HG03520 (cell line): ENCODE data around the gene FBXO2.
"Not testable (repeated sequence)": the region's sequence is repeated elsewhere in the genome, so short reads cannot be mapped to it uniquely, and the experiment has no call there.

ENCODE experiments used
- ATAC-seq: cut with Tn5 transposase; IDR thresholded peaks from one replicate; pipeline ENCODE4 v1.9.1; 2021; ENCODE audit warnings: mild to moderate bottlenecking, moderate library complexity; ENCODE audit not compliant: unreplicated experiment

Gene FBXO2

DNA sequence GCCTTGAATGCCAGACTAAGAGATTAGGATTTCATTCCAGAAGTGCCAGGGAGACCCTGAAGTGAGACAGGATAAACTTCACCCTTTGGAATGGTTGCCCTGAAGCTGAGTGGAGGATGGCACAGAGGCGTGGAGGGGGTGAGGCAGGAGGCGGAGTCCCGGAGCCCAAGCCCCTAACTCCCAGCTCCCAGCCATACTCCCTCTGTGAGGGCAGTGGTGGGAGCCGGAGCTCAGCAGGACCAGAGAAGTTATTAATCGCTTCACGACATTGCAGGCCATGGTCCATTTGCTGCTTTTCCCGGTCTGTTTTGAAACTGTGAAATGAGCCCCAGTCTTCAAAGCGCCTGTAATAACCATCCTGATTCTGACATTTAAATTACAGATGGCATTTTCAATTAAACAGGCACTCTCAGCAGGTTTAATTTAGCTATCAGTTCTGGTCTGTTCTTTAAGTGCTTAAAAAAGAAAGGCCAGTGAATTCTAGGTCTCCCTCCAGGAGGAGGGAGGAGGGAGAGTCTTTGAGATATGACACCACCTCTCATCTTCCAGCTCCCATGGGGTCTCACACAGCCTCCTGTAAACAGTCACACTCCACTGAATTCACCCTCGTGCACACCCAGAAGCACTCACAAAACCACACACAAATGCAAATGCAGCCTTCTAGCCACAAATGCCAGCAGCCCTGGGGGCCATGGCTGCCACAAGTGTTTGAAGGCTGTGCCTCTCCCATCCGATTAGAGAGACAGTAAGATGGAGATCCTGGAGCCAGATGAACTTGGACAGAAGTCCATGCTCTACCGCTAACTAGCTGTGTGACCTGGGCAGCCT is 19.6 kb downstream of the FBXO2 start:
- no peak for ATAC-seq

DNA sequence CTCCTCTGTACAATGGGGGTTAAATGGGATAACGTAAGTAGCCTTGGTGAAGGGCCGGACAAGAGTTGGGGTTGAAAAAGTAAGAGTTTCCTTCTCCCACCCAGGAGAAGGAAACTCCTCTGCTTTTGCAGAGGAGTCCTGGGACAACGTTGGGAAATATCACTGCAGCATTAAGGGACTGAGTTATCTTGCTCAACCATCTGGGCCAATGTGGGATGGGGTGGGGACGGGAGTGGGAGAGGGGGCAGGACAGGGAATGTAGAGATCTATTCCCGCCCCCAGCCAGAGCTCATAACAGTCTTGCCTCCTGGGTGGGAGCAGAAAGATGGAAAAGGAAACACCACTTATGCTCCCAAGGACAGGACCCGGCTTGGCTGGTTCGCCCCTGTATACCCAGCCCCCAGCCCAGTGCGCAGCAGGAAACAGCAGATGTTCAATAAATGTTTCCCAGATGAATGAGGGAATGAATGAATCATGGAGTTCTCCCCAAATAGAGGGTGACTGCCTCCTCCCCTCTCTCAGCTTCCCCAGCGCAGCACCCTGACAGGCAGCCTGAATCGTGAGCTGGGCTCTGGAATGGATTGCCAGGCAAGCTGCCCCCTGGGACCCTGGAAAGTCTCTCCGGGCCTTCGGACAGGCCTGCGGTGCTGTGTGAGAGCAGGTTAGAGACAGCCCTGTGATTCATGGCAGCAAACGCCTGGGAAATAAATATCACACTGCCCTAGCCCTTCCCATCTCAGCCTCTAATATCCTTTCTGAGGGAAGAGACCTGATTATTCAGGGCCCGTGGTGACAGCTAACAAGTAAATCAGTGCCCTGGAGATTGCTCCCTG is 24.8 kb downstream of the FBXO2 start:
- no peak for ATAC-seq

- ATAC-seq: no peak
Measured at GRCh38 chr1:11628767-11629166, 25.5 kb downstream of the FBXO2 start.

DNA sequence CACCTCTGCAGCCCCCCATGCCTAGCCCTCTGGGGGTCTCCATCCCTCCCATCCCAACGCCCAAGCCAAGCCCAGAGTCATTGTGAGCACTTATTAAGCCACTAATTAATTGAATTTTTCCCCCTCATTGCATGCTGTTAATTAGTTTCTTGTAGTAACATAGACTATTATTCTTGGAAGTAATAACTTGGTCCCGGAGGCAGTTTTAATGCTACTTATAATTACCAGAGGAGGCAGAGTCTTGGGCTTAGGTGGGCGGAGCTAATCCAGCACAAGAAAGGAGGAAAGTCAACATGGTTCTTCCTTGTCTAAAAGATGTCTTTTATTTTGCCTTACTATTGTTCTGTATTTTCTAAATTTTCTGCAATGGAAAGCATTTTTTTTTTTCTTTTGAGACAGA is 27.7 kb downstream of the FBXO2 start:
- no peak for ATAC-seq

DNA sequence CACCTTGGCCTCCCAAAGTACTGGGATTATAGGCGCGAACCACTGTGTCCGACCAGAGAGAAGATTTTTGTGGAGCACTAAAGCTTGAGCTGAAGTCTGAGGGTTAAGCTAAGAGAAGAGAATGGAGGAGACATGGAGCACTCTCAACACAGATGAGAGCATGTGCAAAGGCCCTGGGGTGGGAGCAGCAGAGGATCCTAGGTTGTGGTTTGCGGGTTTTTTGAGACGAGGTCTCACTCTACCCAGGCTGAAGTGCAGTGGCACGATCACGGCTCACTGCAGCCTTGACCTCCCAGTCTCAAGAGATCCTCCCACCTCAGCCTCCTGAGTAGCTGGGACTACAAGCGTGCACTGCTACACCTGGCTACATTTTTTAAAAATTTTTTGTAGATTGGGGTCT is 30.5 kb downstream of the FBXO2 start:
- no peak for ATAC-seq

- ATAC-seq: no peak
Measured at GRCh38 chr1:11622398-11622797, 31.8 kb downstream of the FBXO2 start.

GRCh38 chr1:11620924-11621323 is 33.3 kb downstream of the FBXO2 start:
- no peak for ATAC-seq

DNA sequence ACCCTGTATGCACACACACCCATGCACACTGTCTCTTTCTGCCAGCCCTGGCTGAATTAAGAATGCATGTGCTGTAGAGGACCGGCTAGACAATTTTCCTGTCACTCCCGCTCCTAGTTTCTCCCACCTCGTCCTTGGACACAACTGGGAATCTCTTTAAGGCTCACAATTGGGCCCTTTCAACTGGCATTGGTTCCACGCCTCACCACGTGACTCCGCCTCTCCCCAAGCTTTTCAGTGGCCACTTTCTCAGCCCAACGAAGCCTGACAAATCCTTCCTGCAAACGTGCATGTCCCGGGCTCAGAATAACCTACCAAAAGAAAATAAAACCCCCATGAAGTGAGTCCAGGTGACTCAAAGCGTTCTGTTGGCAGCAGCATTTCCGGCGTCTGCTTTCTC is 33.8 kb downstream of the FBXO2 start:
- no peak for ATAC-seq

GRCh38 chr1:11617741-11618140 is 36.5 kb downstream of the FBXO2 start:
- no peak for ATAC-seq

GRCh38 chr1:11617314-11617713 is 36.9 kb downstream of the FBXO2 start:
- ATAC-seq: no peak

GRCh38 chr1:11616766-11617165 is 37.5 kb downstream of the FBXO2 start:
- ATAC-seq: no peak

DNA sequence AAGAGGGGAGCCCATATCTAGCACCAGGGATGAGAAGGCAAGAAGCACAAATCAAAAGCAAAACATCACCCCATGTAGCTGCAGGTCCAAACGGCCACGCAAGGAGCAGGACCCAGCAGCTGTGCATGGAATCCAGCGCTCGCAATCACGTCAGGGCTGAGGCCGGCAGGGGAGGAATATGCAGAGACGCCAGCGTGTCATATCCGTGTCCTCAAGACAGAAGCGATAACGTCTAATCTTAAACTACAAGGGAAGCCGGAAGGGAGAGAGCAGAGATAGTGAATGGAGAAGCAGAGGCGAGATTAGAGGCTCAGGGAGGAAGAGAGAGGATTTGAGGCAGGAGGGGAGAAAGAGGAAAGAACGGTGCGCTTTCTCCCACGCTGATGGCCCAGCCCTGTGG is 39.1 kb downstream of the FBXO2 start:
- no peak for ATAC-seq

DNA sequence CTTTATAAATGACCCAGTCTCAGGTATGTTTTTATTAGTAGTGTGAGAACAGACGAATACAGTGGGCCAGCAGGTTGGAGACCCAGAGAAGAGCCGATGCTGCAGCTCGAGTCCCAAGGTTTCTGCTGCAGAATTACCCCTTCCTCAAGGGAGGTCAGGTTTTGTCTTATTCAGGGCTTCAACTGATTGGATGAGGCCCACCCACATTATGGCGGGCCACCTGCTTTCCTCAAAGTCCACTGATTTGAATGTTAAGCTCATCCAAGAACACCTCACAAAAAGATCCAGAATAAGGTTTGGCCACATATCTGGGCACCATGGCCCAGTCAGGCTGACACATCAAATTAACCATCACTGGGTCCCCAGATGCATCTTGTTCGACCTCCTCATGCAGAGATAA is 40.9 kb downstream of the FBXO2 start:
- no peak for ATAC-seq

- ATAC-seq: no peak
Measured at GRCh38 chr1:11611638-11612327, 42.4 kb downstream of the FBXO2 start.

DNA sequence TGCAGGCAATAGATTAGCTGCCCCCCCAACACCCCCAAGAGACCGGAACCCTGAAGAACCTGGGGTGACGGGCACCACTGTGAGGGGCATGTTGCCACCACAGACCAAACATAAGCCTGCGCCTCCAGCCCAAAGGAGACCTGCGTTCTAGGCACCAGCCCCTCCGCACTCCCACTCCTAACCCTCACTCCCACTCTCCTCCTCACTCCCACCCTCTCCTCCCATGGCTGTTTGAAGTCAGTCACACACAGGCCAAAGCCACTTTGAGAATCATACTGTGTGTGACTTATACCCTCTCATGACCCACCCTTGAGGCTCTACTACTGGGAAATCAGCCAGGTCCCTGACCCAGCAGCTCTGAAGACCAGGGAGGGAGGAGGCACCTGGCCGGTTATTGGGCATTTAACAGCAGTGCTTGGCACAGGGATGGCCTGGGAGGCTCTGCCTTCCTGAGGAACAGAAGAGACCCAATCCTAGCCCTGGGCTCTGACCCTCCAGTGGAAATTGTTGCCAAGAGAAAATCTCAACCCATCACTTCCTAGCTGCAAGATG is 43.5 kb downstream of the FBXO2 start:
- no peak for ATAC-seq

DNA sequence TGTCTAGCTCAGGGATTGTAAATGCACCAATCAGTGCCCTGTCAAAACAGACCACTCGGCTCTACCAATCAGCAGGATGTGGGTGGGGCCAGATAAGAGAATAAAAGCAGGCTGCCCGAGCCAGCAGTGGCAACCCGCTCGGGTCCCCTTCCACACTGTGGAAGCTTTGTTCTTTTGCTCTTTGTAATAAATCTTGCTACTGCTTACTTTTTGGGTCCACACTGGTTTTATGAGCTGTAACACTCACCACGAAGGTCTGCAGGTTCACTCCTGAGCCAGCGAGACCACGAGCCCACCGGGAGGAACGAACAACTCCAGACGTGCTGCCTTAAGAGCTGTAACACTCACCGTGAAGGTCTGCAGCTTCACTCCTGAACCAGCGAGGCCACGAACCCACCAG is 44.9 kb downstream of the FBXO2 start:
- ATAC-seq: not testable (repeated sequence)

GRCh38 chr1:11608596-11609130 is 45.6 kb downstream of the FBXO2 start:
- ATAC-seq: not testable (repeated sequence)

- ATAC-seq: no peak
Measured at GRCh38 chr1:11606775-11607174, 47.5 kb downstream of the FBXO2 start.

GRCh38 chr1:11602981-11603380 is 51.2 kb downstream of the FBXO2 start:
- ATAC-seq: no peak

DNA sequence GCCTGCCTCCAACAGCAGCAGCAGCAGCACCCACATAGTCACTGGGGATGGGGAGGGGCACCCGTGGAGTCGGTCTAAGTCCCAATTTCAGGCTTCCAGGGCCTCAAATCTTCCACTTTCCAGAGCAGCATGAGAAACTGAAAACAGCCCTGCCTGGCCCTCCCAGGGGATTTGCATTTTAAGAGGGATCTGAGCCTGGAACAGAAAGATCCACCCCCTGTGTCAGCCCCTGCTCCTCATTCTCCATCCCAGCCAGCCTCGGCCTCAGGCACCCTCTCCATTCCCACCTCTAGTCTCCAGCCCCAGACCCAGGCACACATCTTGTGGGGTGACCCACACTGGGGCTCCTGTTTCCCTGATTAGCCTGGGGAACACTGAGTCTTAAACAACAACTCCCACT is 51.8 kb downstream of the FBXO2 start:
- ATAC-seq: no peak

GRCh38 chr1:11600836-11601235 is 53.4 kb downstream of the FBXO2 start:
- ATAC-seq: no peak
